HepG2 (cell line): Measurements from ENCODE around the gene PGPEP1. TPM values are rescaled to one million over a fixed set of nuclear protein-coding genes. Genes with fewer than 3 reads are reported as not detected.

ENCODE experiments used
- ESRRA ChIP-seq: sonication (generic); formaldehyde crosslinking; IDR thresholded peaks from 2 replicates; pipeline ENCODE4 v1.5.1; 2020; ENCODE audit warnings: mild to moderate bottlenecking, low read depth, missing genetic modification reagents
- FOXP4 ChIP-seq: sonication (generic); formaldehyde crosslinking; IDR thresholded peaks from 2 replicates; pipeline ENCODE4 v1.4.0; 2020; ENCODE audit warnings: missing genetic modification reagents
- IKZF5 ChIP-seq: IDR thresholded peaks from 2 replicates; pipeline ENCODE4 v1.6.1; 2018; ENCODE audit warnings: missing genetic modification reagents, mild to moderate bottlenecking, missing compliant biosample characterization
- KDM6A ChIP-seq: IDR thresholded peaks from 2 replicates; pipeline ENCODE4 v1.6.1; 2016; ENCODE audit warnings: low read depth
- MIER2 ChIP-seq: IDR thresholded peaks from 2 replicates; pipeline ENCODE4 v1.6.1; 2016; ENCODE audit warnings: missing biosample characterization, missing genetic modification reagents
- NCOR1 ChIP-seq: fragments of 200-600 bp; sonication (generic); IDR thresholded peaks from 2 replicates; pipeline ENCODE4 v1.7.0; 2017; ENCODE audit warnings: antibody characterized with exemption, low read length, borderline replicate concordance
- NFE2 ChIP-seq: sonication (generic); formaldehyde crosslinking; IDR thresholded peaks from 2 replicates; pipeline ENCODE4 v1.4.0; 2020; ENCODE audit warnings: missing genetic modification reagents
- PHB2 ChIP-seq: fragments of 450-650 bp; IDR thresholded peaks from 2 replicates; pipeline ENCODE4 v1.6.1; 2018; ENCODE audit not compliant: partially characterized antibody
- POGZ ChIP-seq: sonication (generic); formaldehyde crosslinking; IDR thresholded peaks from 2 replicates; pipeline ENCODE4 v1.4.0; 2020; ENCODE audit warnings: mild to moderate bottlenecking, missing genetic modification reagents
- RBM39 ChIP-seq: fragments of 200-400 bp; formaldehyde crosslinking; IDR thresholded peaks from one replicate; pipeline ENCODE4 v1.6.1; 2018; ENCODE audit warnings: antibody characterized with exemption, mild to moderate bottlenecking, low read depth, low read length; ENCODE audit not compliant: poor library complexity, severe bottlenecking
- TAF1 ChIP-seq: sonication (generic); formaldehyde crosslinking; IDR thresholded peaks from 2 replicates; pipeline ENCODE4 v1.4.0; 2020; ENCODE audit warnings: missing genetic modification reagents
- TBX2 ChIP-seq: sonication (generic); formaldehyde crosslinking; IDR thresholded peaks from 2 replicates; pipeline ENCODE4 v1.5.0; 2020; ENCODE audit warnings: missing genetic modification reagents, mild to moderate bottlenecking, borderline replicate concordance
- U2AF2 ChIP-seq: fragments of 200-400 bp; formaldehyde crosslinking; IDR thresholded peaks from 2 replicates; pipeline ENCODE4 v1.6.1; 2017; ENCODE audit warnings: low read depth, mild to moderate bottlenecking, low read length
- YY1 ChIP-seq: IDR thresholded peaks from 2 replicates; pipeline ENCODE4 v1.6.1; 2011; ENCODE audit warnings: low read length, low read depth, moderate library complexity, mild to moderate bottlenecking; ENCODE audit not compliant: insufficient read depth, insufficient replicate concordance
- ZGPAT ChIP-seq: IDR thresholded peaks from 2 replicates; pipeline ENCODE4 v1.6.1; 2016; ENCODE audit warnings: mild to moderate bottlenecking
- ZNF337 ChIP-seq: sonication (generic); formaldehyde crosslinking; IDR thresholded peaks from 2 replicates; pipeline ENCODE4 v1.5.1; 2020; ENCODE audit warnings: missing genetic modification reagents, low read depth, mild to moderate bottlenecking, borderline replicate concordance
- ZNF350 ChIP-seq: sonication (generic); formaldehyde crosslinking; IDR thresholded peaks from 2 replicates; pipeline ENCODE4 v1.4.0; 2020; ENCODE audit warnings: mild to moderate bottlenecking, low read depth, missing genetic modification reagents, borderline replicate concordance
- ZNF430 ChIP-seq: sonication (generic); formaldehyde crosslinking; IDR thresholded peaks from 2 replicates; pipeline ENCODE4 v1.9.0; 2021; ENCODE audit warnings: mild to moderate bottlenecking, missing genetic modification reagents
- ZNF441 ChIP-seq: sonication (generic); formaldehyde crosslinking; IDR thresholded peaks from 2 replicates; pipeline ENCODE4 v1.7.0; 2021; ENCODE audit warnings: missing genetic modification reagents, borderline replicate concordance
- ZNF484 ChIP-seq: sonication (generic); formaldehyde crosslinking; IDR thresholded peaks from 2 replicates; pipeline ENCODE4 v1.5.1; 2020; ENCODE audit warnings: mild to moderate bottlenecking, low read depth, missing genetic modification reagents, borderline replicate concordance
- ZNF564 ChIP-seq: sonication (generic); formaldehyde crosslinking; IDR thresholded peaks from 2 replicates; pipeline ENCODE4 v1.8.1; 2023; ENCODE audit warnings: mild to moderate bottlenecking, missing genetic modification reagents
- ZNF746 ChIP-seq: sonication (generic); formaldehyde crosslinking; IDR thresholded peaks from 2 replicates; pipeline ENCODE4 v1.8.0; 2022; ENCODE audit warnings: mild to moderate bottlenecking, missing genetic modification reagents
- polyA plus RNA-seq, 8 experiments: library from polyadenylated mRNA; depleted of rRNA in 3 of 8; stranded (reverse) in 7 of 8; unstranded in 1 of 8; fragments of >200 nt; fragmentation: Illumina TruSeq in 4 of 8; extraction: Trizol in 4 of 8; gene quantifications; 2 replicates each; pipeline versions ENCODE4 v1.2.1 to v1.2.3, GENCODE V29; 2011 to 2016; ENCODE audit warnings: low read depth in 4 of 8, missing spikeins in 1 of 8, mixed read lengths in 1 of 8; ENCODE audit not compliant: insufficient read depth in 1 of 8
- total RNA-seq, 5 experiments: library from RNA; depleted of rRNA; stranded (reverse); fragments of >200 nt; fragmentation: Illumina TruSeq; extraction: Trizol; gene quantifications; 2 replicates each; pipeline ENCODE4 v1.2.3, GENCODE V29; 2016; ENCODE audit warnings: low read depth in 1 of 5

PGPEP1 gene
- total and polyA plus RNA-seq, 2 of the 13 experiments (the other 11 are each of a cell fraction or from before 2014, with no cell fraction given), result 53.1 to 56.6 TPM

- TF ChIP-seq RBM39 (no peak), FOXP4 (CRISPR knock-in tag) (peak; percentile 98), YY1 (peak; percentile 41), ZNF564 (CRISPR knock-in tag) (no peak), ZNF350 (CRISPR knock-in tag) (peak; percentile 81), KDM6A (CRISPR knock-in tag) (peak; percentile 84), PHB2 (no peak), ZNF484 (CRISPR knock-in tag) (no peak), ESRRA (CRISPR knock-in tag) (peak; percentile 87), U2AF2 (no peak), MIER2 (CRISPR knock-in tag) (peak; percentile 62; the same call in 1 of the 2 replicates), POGZ (peak; percentile 37; the same call in 1 of the 2 replicates), NFE2 (CRISPR knock-in tag) (no peak), TBX2 (CRISPR knock-in tag) (peak; percentile 96), NCOR1 (peak; percentile 38; the same call in 1 of the 2 replicates), ZNF430 (peak; percentile 73; the same call in 1 of the 2 replicates), ZNF441 (CRISPR knock-in tag) (peak; percentile 59; the same call in 1 of the 2 replicates), IKZF5 (CRISPR knock-in tag) (peak; percentile 91), ZGPAT (CRISPR knock-in tag) (peak; percentile 70), ZNF337 (CRISPR knock-in tag) (no peak), TAF1 (CRISPR knock-in tag) (peak; percentile 29; the same call in 1 of the 2 replicates), ZNF746 (CRISPR knock-in tag) (peak; percentile 87)
Measured at GRCh38 chr19:18319591-18320135, 20.7 kb upstream of the PGPEP1 start (continued).
